ENCODE data around the gene GABARAPL2.

GRCh38 chr16:75617121-75617520 is 50.9 kb downstream of the GABARAPL2 start:
- TF ChIP-seq, protein P1, sequence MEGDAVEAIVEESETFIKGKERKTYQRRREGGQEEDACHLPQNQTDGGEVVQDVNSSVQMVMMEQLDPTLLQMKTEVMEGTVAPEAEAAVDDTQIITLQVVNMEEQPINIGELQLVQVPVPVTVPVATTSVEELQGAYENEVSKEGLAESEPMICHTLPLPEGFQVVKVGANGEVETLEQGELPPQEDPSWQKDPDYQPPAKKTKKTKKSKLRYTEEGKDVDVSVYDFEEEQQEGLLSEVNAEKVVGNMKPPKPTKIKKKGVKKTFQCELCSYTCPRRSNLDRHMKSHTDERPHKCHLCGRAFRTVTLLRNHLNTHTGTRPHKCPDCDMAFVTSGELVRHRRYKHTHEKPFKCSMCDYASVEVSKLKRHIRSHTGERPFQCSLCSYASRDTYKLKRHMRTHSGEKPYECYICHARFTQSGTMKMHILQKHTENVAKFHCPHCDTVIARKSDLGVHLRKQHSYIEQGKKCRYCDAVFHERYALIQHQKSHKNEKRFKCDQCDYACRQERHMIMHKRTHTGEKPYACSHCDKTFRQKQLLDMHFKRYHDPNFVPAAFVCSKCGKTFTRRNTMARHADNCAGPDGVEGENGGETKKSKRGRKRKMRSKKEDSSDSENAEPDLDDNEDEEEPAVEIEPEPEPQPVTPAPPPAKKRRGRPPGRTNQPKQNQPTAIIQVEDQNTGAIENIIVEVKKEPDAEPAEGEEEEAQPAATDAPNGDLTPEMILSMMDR (IDR thresholded peaks at IDR 0.05) = no peak
- TF ChIP-seq POLR2A (IDR thresholded peaks at IDR 0.05) = no peak

All from adrenal gland (tissue), 5 donors.